GM21717 (cell line): ENCODE measurements around the gene EBLN2.

Experiments
- ATAC-seq: cut with Tn5 transposase; IDR thresholded peaks from one replicate; pipeline ENCODE4 v1.9.1; 2021; ENCODE audit warnings: mild to moderate bottlenecking, moderate library complexity; ENCODE audit not compliant: unreplicated experiment

Gene EBLN2

DNA sequence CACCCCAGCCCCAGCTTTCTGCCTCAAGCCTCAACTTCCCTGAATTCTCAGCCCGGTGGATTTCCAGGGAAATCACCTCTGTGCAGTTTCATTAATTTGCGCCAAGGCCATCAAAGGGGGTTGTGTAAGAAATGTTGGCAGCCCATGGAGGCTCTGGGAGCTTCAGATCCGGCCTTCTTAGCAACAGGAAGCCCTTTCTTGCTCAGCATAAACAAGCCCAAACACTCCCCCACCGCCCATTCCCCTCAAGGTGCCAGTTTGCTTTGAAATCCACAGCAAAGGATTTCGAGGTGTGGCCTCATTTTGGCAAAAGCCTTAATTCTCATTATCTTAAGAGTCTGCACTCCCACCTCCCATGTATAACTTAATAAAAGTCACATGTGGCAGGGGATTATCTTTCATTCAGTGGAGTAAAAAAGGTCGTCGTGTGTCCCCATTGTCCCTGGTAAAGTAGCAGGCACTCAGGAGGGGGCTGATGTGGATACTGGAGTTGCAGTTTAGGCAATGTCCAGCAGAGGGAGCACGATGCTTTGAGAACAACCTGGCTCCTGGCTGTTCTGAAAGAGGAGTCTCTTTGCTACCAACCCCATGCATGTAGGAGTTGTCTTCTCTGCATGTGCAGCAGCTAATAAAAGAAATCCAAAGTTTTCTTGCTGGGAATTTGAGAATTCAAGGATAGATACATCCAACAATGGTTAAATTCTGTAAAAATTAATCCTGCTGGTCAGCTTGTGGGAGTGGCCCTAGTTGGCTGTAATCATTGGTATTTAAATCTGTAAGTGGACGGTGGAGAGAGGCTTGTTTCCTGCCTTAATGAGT, 39.5 kb downstream of the EBLN2 start:
- peak; percentile 80 for ATAC-seq

DNA sequence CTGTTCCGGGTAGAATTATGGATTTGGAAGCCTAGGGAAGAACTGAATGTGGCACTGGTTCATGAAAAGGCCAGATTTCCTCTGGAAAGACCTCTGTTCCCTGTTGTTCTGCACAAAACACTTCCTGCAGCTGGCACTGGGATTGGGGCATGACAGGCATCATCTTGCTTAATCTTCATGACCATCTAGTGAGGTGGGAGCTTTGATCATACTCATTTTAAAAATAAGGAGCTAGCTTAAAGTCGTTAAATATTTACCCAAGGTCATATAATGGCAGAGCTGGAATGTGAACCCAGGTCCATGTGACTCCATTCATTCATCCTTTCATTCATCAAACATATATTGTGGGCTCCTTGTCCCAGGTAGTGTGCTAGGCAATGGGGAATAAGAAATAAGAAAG, 40.4 kb downstream of the EBLN2 start:
- ATAC-seq = no peak

- no peak for ATAC-seq
Measured at GRCh38 chr3:73107215-73107614, 45.8 kb downstream of the EBLN2 start.

- ATAC-seq = no peak
Measured at GRCh38 chr3:73107676-73108187, 46.3 kb downstream of the EBLN2 start.

DNA sequence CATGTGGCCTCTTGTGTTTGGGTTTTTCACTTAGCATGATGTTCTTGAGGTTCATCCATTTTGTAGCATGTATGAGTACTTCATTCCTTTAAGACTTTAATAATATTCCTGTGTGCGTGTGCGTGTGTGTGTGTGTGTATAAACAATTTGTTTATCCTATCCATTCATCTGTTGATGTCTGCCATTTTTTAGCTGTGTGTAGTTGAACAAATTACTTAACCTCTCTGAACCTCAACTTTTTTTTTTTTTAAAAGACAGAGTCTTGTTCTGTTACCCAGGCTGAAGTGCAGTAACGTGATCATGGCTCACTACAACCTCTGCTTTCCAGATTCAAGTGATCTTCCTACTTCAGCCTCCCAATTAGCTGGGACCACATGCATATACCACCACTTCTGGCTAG, 47.3 kb downstream of the EBLN2 start:
- ATAC-seq = no peak

GRCh38 chr3:73110530-73110929, 49.1 kb downstream of the EBLN2 start:
- ATAC-seq = no peak
